LNCaP clone FGC (cell line): ENCODE measurements around the gene MEF2B.
"Not testable (repeated sequence)": the region's sequence is repeated elsewhere in the genome, so short reads cannot be mapped to it uniquely, and the experiment has no call there.

ENCODE experiments used
- DNase-seq: peaks from one replicate; pipeline ENCODE4 v3.0.0-alpha.2; 2011; ENCODE audit warnings: low read depth
- H3K4me3 ChIP-seq: 2 replicates; pipeline ENCODE4 v1.5.1; 2011; ENCODE audit warnings: mild to moderate bottlenecking, low read depth, low read length, control low read depth
- TF ChIP-seq, protein P1 (sequence below): IDR thresholded peaks from 2 replicates; pipeline ENCODE4 v1.5.1; 2012; ENCODE audit warnings: mild to moderate bottlenecking; ENCODE audit not compliant: control insufficient read depth, insufficient read depth; ENCODE audit errors: extremely low read depth

Gene MEF2B

DNA sequence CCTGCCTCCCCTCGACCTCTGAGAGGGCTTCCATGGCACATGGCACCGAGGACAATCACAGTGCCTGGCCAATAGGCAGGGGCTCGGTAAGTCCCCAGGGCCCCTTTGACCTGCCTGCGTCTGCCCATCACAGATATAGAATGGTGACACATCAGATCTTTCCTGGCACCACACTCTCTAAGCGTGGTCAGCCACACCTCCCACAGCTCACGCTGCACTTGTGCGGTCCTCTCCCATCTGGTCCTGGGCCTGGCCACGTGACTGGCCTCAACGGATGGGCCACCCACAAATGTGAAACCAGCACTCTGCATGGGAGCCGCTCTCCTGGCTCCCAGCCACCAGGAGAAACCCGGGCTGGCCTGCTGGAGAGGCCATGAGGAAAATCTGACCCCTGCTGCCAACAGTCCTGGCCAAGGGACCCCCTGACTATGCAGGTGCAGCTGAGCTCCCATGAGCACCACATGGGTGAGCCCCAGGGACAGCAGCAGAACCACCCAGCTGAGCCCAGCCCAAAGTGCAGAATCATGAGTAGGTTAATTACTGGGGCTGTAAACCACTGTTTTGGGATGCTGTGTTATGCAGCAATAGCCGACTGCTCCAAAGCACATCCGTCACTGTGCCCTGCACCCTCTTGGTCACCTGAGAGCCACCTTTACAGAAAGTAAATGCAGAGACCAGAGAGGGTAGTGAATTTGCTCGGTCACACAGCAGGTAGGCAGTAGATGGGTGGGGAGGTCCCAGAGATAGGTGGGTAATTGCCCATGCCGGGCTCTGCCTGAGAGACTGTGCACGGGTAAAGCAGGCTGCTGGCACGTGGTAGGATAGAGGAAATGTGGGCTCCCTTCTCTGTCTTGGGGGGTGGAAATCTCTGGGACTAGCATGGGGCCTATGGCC, 9.7 kb upstream of the MEF2B start:
- no peak for DNase-seq
- TF ChIP-seq, protein P1, sequence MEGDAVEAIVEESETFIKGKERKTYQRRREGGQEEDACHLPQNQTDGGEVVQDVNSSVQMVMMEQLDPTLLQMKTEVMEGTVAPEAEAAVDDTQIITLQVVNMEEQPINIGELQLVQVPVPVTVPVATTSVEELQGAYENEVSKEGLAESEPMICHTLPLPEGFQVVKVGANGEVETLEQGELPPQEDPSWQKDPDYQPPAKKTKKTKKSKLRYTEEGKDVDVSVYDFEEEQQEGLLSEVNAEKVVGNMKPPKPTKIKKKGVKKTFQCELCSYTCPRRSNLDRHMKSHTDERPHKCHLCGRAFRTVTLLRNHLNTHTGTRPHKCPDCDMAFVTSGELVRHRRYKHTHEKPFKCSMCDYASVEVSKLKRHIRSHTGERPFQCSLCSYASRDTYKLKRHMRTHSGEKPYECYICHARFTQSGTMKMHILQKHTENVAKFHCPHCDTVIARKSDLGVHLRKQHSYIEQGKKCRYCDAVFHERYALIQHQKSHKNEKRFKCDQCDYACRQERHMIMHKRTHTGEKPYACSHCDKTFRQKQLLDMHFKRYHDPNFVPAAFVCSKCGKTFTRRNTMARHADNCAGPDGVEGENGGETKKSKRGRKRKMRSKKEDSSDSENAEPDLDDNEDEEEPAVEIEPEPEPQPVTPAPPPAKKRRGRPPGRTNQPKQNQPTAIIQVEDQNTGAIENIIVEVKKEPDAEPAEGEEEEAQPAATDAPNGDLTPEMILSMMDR, result no peak
- no peak overlapping the region for H3K4me3 ChIP-seq

DNA sequence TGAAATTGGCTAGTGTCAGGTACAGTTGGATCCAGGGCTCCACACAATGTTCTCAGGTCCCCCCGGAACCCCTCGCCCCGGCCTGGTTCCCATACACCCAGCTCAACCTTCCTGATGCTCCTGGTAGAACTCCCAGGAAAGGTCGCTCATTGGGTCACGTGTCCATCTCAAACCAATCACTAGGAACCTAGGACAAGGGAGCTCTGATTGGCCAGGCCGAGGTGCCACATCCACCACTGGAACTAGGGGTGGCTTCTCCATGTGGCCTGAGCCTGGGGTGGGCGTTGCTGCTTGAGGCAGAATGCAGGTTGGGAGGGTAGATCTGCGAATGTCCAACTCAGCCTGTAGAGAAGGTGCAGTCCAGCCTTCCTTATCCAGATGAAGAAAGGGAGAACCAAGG, 6.9 kb upstream of the MEF2B start:
- H3K4me3 ChIP-seq, result no peak overlapping the region
- TF ChIP-seq, protein P1, result no peak
- no peak for DNase-seq

DNA sequence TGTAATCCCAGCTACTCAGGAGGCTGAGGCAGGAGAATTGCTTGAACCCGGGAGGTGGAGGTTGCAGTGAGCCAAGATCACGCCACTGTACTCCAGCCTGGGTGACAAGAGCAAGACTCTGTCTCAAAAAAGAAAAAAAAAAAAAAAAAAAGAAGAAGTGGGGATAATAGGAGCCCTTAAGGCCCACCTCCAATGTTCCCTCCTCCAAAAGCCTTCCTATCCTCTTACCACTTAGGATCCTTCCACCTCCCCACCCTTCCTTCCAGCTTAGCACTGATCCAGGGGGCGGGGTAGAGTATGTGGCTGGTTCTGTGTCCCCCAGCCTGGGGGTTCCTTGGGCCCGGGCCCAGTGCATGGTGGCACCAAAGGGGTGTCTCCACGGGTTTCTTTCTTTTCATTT, 3.2 kb upstream of the MEF2B start:
- not testable (repeated sequence) for DNase-seq, H3K4me3 ChIP-seq

DNA sequence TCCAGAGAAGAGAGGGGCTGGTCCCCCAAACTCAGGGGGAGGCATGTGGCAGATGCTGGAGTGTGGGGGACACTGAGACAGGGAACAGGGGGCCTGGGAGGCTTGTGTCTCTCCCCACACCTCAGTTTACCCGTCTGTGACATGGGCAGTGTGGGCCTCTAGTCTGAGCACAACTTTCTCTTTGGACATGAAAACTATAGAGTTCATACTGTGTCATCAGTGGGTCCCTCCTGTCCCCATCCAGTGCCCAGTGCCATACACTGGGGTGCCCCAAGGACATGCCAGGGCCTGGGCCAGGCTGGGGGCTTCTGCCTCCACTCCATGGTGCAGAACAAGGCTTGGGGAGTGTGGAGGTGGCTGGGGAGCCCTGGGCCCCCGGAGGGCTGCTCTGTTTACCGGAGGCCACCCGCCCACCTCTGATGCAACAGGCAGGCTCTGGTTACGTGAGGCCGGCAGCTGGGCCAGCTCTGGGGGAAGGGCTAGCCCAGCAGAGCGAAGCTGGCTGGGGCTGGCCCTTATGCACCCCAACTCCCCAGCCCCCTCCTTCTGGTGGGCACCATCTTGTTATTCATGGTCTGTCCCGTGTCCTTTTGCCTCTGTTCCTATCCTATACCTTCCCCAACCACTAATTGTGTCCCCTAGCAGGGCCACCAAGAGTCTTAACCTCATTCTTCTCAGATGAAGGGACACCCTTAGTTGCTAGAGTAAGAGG, 1.9 kb upstream of the MEF2B start:
- TF ChIP-seq, protein P1, result no peak
- DNase-seq, result no peak
- H3K4me3 ChIP-seq, result no peak overlapping the region

DNA sequence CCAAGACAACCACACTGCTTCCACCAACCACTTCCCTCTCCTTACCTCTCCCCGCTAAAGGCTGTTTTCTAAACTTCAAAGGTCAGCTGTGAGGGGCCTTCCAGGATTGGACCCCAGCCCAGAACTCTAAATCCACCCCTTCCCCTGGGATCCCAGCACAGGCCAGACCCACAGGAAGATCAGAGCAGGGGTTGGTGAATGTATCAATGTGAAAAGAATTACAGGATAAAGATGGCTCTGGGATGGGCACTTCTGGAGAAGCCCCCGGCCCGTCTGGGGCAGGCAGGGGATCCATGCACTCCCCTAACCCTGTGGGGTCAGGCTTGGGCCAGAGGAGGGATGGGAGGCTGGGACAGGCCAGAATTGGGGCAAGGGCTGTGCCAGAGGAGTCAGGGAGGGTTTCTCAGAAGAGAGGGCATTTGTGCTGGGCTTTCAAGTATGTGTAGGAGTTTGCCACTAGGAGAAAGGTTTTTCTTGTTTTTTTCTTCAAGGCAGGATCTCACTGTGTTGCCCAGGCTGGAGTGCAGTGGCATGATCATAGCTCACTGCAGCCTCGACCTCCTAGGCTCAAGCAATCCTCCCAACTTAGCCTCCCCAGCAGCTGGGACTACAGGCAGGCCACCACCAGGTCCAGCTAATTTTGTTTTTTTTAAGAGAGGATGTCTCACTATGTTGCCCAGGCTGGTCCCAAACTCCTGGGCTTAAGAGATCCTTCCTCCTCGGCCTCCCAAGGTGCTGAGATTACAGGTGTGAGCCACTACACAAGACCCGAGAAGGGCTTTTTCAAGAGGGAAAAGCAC, 1.0 kb upstream of the MEF2B start:
- TF ChIP-seq, protein P1, result no peak
- DNase-seq, result no peak
- H3K4me3 ChIP-seq, result no peak overlapping the region

DNA sequence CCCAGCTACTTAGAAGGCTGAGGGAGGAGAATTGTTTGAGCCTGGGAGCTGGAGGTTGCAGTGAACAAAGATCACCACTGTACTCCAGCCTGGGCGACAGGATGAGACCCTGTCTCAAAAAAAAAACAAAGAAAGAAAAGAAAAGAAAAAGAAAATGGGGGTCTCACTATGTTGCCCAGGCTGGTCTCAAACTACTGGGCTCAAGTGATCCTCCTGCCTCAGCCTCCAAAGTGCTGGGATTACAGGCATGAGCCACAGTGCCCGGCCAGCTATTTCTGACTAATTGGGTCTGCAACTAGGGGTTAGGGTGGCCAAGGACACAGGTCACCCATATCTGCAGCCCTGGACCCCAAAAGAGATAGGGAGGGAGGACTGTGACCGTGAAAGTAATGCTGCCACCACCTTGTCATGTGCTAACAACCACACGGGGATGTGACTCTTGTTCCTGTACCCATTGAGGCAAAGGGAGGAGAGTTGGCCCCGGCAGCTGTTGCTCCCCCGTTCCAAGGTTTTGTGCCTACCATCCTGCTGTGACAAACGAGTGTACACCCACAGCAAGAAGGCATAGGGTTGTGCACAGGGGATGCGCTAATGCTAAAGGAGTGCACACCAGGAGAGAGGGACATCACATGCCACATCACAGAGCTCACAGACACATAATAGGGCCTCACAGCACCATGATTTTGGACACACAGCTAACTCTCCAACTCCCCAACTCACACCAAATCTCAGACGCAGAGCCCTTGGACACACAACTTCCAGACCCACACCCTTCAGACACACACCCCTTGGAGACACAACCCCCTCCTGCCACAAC, 619 bp downstream of the MEF2B start:
- TF ChIP-seq, protein P1, result no peak
- H3K4me3 ChIP-seq, result peak overlapping the region; percentile 28
- DNase-seq, result no peak
